Activated CD4-positive, alpha-beta T cell treated with anti-CD3 and anti-CD28 coated beads, Interleukin-10, Interleukin-2, amounts not matched to agents 100 ng/mL and 50 ng/mL, durations not matched to agents 16 hours and 8 hours (primary cell): ENCODE results near the gene STRN.
"Not testable (repeated sequence)": the region's sequence is repeated elsewhere in the genome, so short reads cannot be mapped to it uniquely, and the experiment has no call there.

Experiments
- DNase-seq: peaks from one replicate; pipeline ENCODE4 v3.0.0-alpha.2; 2020

The STRN gene

GRCh38 chr2:36963734-36964133 lies 2.6 kb downstream of the STRN start:
- DNase-seq = no peak

DNA sequence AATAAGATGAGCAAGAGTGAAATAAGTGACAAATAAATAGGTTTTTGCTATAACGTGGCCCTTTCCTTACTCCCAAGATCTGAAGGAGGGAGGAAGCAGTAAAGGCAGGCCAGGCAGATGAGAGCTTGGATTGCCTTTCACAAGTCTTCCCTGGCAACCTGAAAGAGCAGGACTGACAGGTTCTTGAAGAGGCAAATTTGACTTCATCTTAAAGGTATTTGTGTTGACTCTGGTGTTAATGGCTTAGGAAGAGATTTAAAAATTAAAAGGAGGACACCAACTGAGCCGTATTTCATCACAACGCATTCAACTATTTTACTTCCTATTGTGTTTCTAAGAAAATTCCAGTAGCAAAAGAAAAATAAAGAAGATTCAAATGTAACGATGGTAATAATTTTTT lies 3.2 kb downstream of the STRN start:
- DNase-seq = no peak

- no peak for DNase-seq
These were observed 5.6 kb downstream of the STRN start for GRCh38 chr2:36960773-36961172.

DNA sequence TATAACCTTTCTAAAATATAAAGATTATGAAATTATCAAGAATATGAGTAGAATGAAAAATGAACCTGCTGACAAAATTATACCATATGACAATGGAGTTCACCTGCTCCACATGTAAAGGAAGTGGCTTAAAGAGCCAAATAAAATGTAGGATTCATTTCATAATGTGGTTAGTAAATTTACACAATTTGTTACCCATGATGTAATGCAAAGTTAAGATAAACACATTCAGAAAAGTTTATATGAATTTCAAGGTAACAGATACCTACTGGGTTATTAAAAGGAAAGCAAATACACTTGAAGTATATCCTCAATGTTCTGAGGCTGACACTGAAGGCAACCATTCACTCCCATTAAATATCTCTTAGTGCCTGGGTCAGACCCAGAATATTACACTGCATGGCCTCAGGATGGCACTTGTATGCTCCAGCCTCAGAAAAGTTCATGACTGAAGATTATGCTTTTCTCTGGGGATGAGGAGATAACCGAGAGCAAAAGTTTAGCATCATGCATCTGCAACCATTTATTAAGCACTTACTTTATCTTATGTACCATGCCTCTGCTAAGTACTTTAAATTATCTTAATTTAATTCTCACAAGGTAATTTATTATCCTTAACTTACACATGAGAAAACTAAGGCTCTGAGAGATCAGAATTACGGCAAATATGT lies 6.2 kb downstream of the STRN start:
- no peak for DNase-seq

DNA sequence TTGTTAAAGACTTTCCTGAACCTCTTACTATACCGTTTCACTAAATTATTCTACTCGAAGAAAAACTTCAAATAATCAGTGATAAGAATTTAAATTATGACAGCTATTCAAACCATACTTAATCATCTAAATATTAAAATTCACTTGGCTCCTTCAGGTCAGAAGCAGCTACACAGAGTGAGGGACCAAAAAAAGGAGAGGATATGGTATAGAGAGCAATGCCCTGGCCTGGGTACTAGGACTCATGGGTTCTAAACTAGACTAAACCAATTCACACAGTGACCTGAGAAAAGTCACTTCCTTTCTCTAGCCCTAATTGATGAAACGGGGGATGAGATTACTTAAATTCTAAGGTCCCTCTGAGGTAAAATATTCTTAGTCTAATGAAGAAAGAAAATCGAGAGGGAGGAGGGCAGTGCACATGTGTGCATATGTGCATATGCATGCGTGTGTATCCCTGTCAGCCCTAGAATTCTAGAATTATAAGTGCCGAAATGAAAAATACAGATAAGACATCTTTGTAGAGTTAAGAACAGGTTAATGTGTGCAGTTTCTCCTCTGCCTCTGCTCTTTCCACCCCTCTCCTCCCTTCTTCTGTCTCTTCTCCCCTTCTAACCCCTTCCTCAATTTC lies 11.2 kb downstream of the STRN start:
- no peak for DNase-seq

- no peak for DNase-seq
These were observed 13.6 kb downstream of the STRN start for GRCh38 chr2:36952748-36953197.

DNA sequence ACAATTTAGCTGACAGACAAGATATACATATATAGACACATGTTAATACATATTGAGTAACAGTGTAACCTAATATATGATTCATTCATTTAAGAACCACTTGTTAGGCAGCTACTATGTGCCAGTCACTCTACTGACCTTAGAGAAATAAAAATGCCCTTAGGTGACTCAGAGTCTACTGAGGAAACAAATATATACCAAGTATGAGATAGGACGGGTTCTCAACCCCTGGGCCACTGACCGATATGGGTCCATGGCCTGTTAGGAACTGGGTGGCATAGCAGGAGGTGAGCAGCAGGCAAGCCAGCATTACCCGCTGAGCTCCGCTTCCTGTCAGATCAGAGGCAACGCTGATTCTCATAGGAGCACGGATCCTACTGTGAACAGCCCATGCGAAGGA lies 14.8 kb downstream of the STRN start:
- DNase-seq = no peak

DNA sequence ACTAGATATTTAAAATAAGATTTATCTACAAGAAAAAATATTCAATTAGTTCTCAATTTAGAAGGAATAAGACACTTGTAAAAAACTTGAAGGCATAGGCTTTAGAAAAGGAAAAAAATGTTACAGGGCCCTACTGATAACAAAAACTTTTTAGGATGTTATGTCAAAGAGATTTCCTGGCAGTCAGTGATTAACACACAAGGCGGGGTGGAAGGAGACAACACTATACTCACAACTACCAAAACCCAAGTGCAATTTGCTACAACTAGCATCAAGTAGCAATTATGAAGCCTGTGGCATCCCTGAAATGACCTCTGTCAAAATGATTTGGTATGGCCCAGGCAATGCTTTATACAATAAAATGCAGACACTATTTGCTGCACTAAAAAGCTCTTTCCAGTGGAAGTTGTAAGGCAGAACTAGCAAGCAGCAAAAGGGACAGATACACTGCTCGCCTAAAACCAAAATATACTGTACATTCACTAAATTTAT lies 15.3 kb downstream of the STRN start:
- no peak for DNase-seq

- DNase-seq = no peak
These were observed 16.5 kb downstream of the STRN start for GRCh38 chr2:36949845-36950244.

- DNase-seq = not testable (repeated sequence)
These were observed 21.1 kb downstream of the STRN start for GRCh38 chr2:36945240-36945639.

- DNase-seq = no peak
These were observed 24.5 kb downstream of the STRN start for GRCh38 chr2:36941867-36942266.

DNA sequence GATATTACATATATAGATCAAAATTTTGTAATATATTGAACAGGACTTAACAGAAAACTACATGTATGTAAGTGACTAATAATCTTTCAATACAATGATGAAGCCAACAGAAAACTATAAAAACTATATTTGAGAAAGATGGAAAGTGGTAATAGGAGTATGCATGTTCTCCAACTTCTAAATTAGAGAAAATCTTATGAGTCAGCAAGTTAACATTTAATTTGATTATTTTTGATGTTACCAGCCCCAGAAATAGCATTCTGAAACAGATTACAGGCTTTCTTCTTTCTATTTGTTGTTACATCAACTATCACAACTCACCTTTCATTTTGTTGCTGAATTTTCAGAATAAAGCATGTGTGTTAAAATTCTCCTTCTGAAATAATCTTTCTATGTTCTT lies 29.8 kb downstream of the STRN start:
- DNase-seq = not testable (repeated sequence)

DNA sequence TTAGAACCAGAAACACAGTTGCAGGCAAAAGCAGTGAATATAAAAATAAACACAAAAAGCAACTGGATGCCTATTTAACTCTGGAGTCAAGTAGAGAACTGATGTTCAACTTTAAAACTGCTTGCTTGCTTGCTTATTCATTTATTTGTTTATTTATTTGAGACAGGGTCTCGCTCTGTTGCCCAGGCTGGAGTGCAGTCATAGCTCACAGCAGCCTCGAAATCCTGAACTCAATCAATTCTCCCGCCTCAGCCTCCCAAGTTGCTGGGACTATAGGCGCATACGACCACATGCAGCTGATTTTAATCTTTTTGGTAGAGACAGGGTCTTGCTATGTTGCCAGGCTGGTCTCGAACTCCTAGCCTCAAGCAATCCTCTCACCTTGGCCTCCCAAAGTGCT lies 34.6 kb downstream of the STRN start:
- not testable (repeated sequence) for DNase-seq

GRCh38 chr2:36930787-36931410 lies 35.4 kb downstream of the STRN start:
- not testable (repeated sequence) for DNase-seq

GRCh38 chr2:36926175-36927132 lies 39.9 kb downstream of the STRN start:
- peak; percentile 30 for DNase-seq

DNA sequence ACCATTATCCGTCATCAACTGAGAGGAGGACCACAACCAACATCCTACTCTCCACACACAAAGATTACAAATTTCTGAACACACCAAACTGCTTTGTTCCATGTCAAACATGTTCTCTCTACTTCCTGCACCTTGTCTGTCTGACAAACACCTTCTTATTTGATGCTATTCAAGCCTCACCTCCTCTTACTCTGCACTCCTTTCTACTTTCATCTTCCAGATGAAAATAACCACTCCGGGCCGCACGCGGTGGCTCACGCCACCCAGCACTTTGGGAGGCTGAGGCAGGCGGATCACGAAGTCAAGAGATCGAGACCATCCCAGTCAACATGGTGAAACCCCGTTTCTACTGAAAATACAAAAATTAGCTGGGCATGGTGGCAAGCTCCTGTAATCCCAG lies 43.7 kb downstream of the STRN start:
- DNase-seq = not testable (repeated sequence)

DNA sequence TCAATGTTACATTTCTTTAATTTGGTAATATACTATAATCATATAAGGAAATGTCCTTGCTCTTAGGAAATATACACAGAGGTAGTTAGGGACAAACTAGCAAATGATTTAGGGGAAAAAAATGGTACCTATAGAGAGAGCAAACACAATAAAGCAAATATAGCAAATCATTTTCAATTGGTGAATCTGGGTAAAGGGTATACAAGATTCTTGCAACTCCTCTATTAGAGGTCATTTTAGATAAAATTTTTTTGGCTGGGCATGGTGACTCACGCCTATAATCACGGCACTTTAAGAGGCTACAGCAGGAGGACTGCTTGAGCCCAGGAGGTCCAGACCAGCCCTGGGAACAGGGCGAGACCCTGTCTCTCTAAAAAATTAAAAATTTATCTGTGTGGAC lies 44.4 kb downstream of the STRN start:
- DNase-seq = no peak

- DNase-seq = no peak
These were observed 47.1 kb downstream of the STRN start for GRCh38 chr2:36919041-36919837.

GRCh38 chr2:36918307-36918706 lies 48.0 kb downstream of the STRN start:
- no peak for DNase-seq

GRCh38 chr2:36915627-36916026 lies 50.7 kb downstream of the STRN start:
- DNase-seq = no peak

DNA sequence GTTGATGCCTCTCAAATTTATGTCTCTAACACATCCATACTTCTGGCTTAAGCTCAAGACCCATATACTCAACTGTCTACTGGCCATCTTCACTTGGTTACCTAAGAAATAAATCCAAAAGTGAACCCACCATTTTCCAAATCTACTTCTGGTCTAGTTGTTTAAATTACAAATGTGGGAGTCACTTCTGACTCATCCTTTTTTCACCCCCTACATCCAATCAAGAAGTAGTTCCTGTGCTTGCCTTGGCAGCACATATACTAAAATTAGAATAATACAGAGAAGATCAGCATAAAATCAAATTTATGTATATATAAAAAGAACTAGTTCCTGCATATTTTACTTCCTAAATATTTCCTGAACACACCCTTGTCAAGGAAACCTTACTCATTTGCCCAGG lies 53.6 kb downstream of the STRN start:
- DNase-seq = no peak

DNA sequence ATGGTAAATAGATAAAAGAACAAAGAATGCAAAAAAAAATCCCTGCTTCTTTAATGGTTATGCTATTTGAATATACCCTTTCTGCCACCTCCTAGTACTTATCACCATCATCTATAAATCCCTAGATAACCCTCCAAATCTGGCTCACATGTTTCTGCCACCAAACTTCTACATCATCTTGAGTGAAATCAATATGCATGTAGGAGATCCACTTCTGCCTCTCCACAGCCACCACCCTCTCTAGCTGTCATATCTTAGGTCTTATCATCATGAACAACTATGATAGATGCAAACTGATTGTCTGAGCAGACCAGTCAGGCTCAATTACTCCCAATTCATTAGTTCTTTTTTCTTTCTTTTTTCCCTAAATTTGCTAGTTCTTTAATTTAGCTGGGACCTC lies 55.3 kb downstream of the STRN start:
- no peak for DNase-seq
